Heart right ventricle (tissue), 16 donors: ENCODE measurements around the gene ZC3H4. TPM values are rescaled to one million over a fixed set of nuclear protein-coding genes. Genes with fewer than 3 reads are reported as not detected.
A peak's percentile ranks its signal among the peaks of the same experiment; 100 is the strongest.

ENCODE experiments used
- ATAC-seq, 8 donors: fragments of 200-7000 bp; cut with Tn5 transposase; one replicate each; pipeline ENCODE4 v1.9.1; 2020; ENCODE audit warnings: mild to moderate bottlenecking in 8 of 8, moderate library complexity in 8 of 8, moderate number of reproducible peaks in 1 of 8
- DNase-seq, 2 donors: peaks; one replicate each; pipeline ENCODE4 v3.0.0-alpha.2; 2020
- H3K27ac ChIP-seq, 10 donors: fragments of 200-600 bp; sonication (generic) in 2 of 10; one replicate each; pipeline versions ENCODE4 v1.5.0 to v1.8.0; 2020 to 2022; ENCODE audit warnings: mild to moderate bottlenecking in 3 of 10
- H3K27me3 ChIP-seq, 7 donors: fragments of 200-600 bp; one replicate each; pipeline ENCODE4 v1.8.0; 2021 to 2022; ENCODE audit warnings: mild to moderate bottlenecking in 2 of 7
- H3K36me3 ChIP-seq, 9 donors: fragments of 200-600 bp; sonication (generic) in 1 of 9; one replicate each; pipeline versions ENCODE4 v1.5.0 to v1.8.0; 2020 to 2022; ENCODE audit warnings: mild to moderate bottlenecking in 2 of 9
- H3K4me1 ChIP-seq, 9 donors: fragments of 200-600 bp; sonication (generic) in 1 of 9; one replicate each; pipeline versions ENCODE4 v1.5.0 to v1.8.0; 2020 to 2022; ENCODE audit warnings: mild to moderate bottlenecking in 4 of 9
- H3K4me3 ChIP-seq, 10 donors: fragments of 200-600 bp; sonication (generic) in 2 of 10; one replicate each; pipeline versions ENCODE4 v1.5.0 to v1.8.0; 2020 to 2022; ENCODE audit warnings: mild to moderate bottlenecking in 7 of 10, moderate library complexity in 2 of 10
- H3K9me3 ChIP-seq, 11 donors: fragments of 200-600 bp in 10 of 11; sonication (generic) in 2 of 11; one replicate each; pipeline versions ENCODE4 v1.5.0 to v1.8.0; 2013 to 2022; ENCODE audit warnings: mild to moderate bottlenecking in 2 of 11, control low read depth in 1 of 11, moderate library complexity in 1 of 11
- CTCF ChIP-seq, 9 donors: fragments of 200-600 bp; sonication (generic) in 2 of 9; IDR thresholded peaks; one replicate each; pipeline versions ENCODE4 v1.5.0 to v1.8.0; 2021 to 2022; ENCODE audit warnings: antibody characterized with exemption in 9 of 9, mild to moderate bottlenecking in 5 of 9, moderate library complexity in 1 of 9
- WGBS, 2 donors: extraction: QIAGEN DNeasy Blood & Tissue Kit; methylation state at CpG; one replicate each; pipeline ENCODE4 v1.1.7; 2013; ENCODE audit warnings: inconsistent platforms in 1 of 2; 5-methylcytosine and 5-hydroxymethylcytosine counted together
- intact Hi-C, 10 donors: fragments of 100-400 bp; cut with DNase I; formaldehyde crosslinking; loops; one replicate each; pipeline versions ENCODE4 v1.11.1 to v1.14.2; 2022
- polyA plus RNA-seq, 2 donors: library from polyadenylated mRNA; stranded (reverse); fragments of 200-250 nt; gene quantifications; one replicate each; pipeline ENCODE4 v1.2.3, GENCODE V29; 2013
- total RNA-seq, 10 donors: library from RNA; stranded (reverse); fragmentation: NEBNext Ultra II Directional in 3 of 10; extraction: Animal tissue kit (Norgen Biotek cat#: 25700) in 3 of 10; gene quantifications; one replicate each; pipeline versions ENCODE4 v1.2.1 to v1.2.4, GENCODE V29; 2021 to 2023
- donor health status: Arrhythmogenic right ventricular cardiomyopathy.
- donor health status: ischemic (EF 13 %, LVEDD 7.1; RV severe dilation, severe dysfunction).
- donor health status: healthy with polysubstance abuse.
- donor health status: DM: no; HTN: yes; CAD: no.
- donor health status: DM: no; HTN: no; CAD: no.
- donor health status: ischemic (EF 25% LVEDD 6.9; RV normal size, moderate dysfunction).
- donor health status: ischemic (EF 25% LVEDD 5.7; RV mildly dilated, moderate dysfunction).
- donor health status: healthy.
- donor health status: DM: yes; HTN: yes; CAD: no.
- donor health status: Ischemic cardiomyopathy.
- donor health status: ischemic (EF 35%, LVEDD 5.7; RV mildly dilated, moderate dysfunction).
- donor health status: nonischemic (EF 11% LVEDD 7.7; RV severe dilation, severe dysfunction).
- donor health status: DM: yes; HTN: yes; CAD: no.
- donor health status: PGD.
- donor health status: ischemic (EF 29% LVEDD 5.4; RV normal size, mild dysfunction).
- donor health status: nonischemic (EF 23%, LVEDD 6.1; RV moderate dilation, normal function).

ZC3H4 gene
- total and polyA plus RNA-seq, 12 donors: 4.5 to 32.8 (median 25.1) TPM

- peaks cover 0 to 41% (median 24%) of the 10 kb centered on the region in 9 donors for H3K4me1 ChIP-seq
Observed at GRCh38 chr19:47129579-47129978, 16.0 kb upstream of the ZC3H4 start.

GRCh38 chr19:47125669-47125938 is 12.0 kb upstream of the ZC3H4 start:
- Histone ChIP-seq H3K27me3 (no peaks in the 10 kb centered on the region), H3K36me3 (no peaks in the 10 kb centered on the region), H3K27ac (no peak overlapping the region), H3K4me3 (no peak overlapping the region), H3K4me1 (peaks cover 0 to 8% (median 0%) of the 10 kb centered on the region in 9 donors), H3K9me3 (peaks cover 0 to 4% (median 0%) of the 10 kb centered on the region in 11 donors)
- no peak for DNase-seq
- intact Hi-C loops: loop anchor here in 9 of 10 donors (1.0 to 10.0 kb wide), 7 partner anchors 46 to 113 kb away; no protein-coding TSS in a partner anchor
- no peak for ATAC-seq
- TF ChIP-seq CTCF (IDR thresholded peaks at IDR 0.05): no peak

More at GRCh38 chr19:47129579-47129978, 16.0 kb upstream of the ZC3H4 start:
- peaks cover 0 to 12% (median 0%) of the 10 kb centered on the region in 9 donors for H3K36me3 ChIP-seq
- WGBS, 2 donors: 94 to 97% methylated on average over 4 of the region's 4 CpGs
- DNase-seq: no peak
- H3K27me3 ChIP-seq: no peaks in the 10 kb centered on the region
- H3K4me3 ChIP-seq: no peak overlapping the region
- intact Hi-C loops: loop anchor here in 7 of 10 donors (5.0 to 10.0 kb wide), 3 partner anchors 92 to 117 kb away; no protein-coding TSS in a partner anchor
- H3K27ac ChIP-seq: no peak overlapping the region
- no peak for ATAC-seq
- peaks cover 0 to 4% (median 0%) of the 10 kb centered on the region in 11 donors for H3K9me3 ChIP-seq
- TF ChIP-seq CTCF (IDR thresholded peaks at IDR 0.05): no peak

- 38 to 41% methylated on average over 8 of the region's 8 CpGs for WGBS, 2 donors
- peak; percentile 50 to 82 (median 76) for ATAC-seq
Observed at GRCh38 chr19:47124937-47125668, 11.5 kb upstream of the ZC3H4 start.

GRCh38 chr19:47123406-47123805 is 9.8 kb upstream of the ZC3H4 start:
- intact Hi-C loops: loop anchor here in 5 of 10 donors (2.0 to 10.0 kb wide), 5 partner anchors 41 to 111 kb away; no protein-coding TSS in a partner anchor
- ATAC-seq (no peak), DNase-seq (no peak)
- whole genome bisulfite sequencing, 2 donors: 87 to 94% methylated on average over 7 of the region's 7 CpGs
- TF ChIP-seq CTCF (IDR thresholded peaks at IDR 0.05): no peak
- H3K27ac ChIP-seq: no peak overlapping the region
- H3K4me1 ChIP-seq: peaks cover 0 to 3% (median 0%) of the 10 kb centered on the region in 9 donors
- no peaks in the 10 kb centered on the region for H3K27me3 ChIP-seq
- no peak overlapping the region for H3K4me3 ChIP-seq
- H3K36me3 ChIP-seq: no peaks in the 10 kb centered on the region
- H3K9me3 ChIP-seq: no peaks in the 10 kb centered on the region

More at GRCh38 chr19:47124937-47125668, 11.5 kb upstream of the ZC3H4 start:
- H3K27me3 ChIP-seq: no peaks in the 10 kb centered on the region
- no peaks in the 10 kb centered on the region for H3K36me3 ChIP-seq
- H3K9me3 ChIP-seq: peaks cover 0 to under 1% (median 0%) of the 10 kb centered on the region in 11 donors
- intact Hi-C loops: loop anchor here (1.0 to 10.0 kb wide), 8 partner anchors 43 to 113 kb away; no protein-coding TSS in a partner anchor
- TF ChIP-seq CTCF (IDR thresholded peaks at IDR 0.05): peak; percentile 61 to 82 (median 71)
- H3K4me1 ChIP-seq: peaks cover 0 to 4% (median 0%) of the 10 kb centered on the region in 9 donors
- no peak overlapping the region for H3K4me3 ChIP-seq
- no peak for DNase-seq
- H3K27ac ChIP-seq: no peak overlapping the region
